H1 (cell line): ENCODE results near the gene FOXK1. TPM values are rescaled to one million over a fixed set of nuclear protein-coding genes. Genes with fewer than 3 reads are reported as not detected.

Experiments
- POU5F1 ChIP-seq: IDR thresholded peaks from 2 replicates; pipeline ENCODE4 v1.6.1; 2011; ENCODE audit warnings: low read depth, mild to moderate bottlenecking, low read length, moderate library complexity
- polyA plus RNA-seq, 7 experiments: library from polyadenylated mRNA; depleted of rRNA in 3 of 7; stranded (reverse) in 5 of 7; unstranded in 2 of 7; fragments of >200 nt in 5 of 7; fragments of 200-250 nt in 2 of 7; gene quantifications; 1 replicate in 5 of 7; 2 replicates in 1 of 7; 4 replicates in 1 of 7; pipeline versions ENCODE4 v1.2.1 to v1.2.3, GENCODE V29; 2011 to 2013; ENCODE audit warnings: missing spikeins in 2 of 7, mixed read lengths in 2 of 7
- total RNA-seq: library from RNA; stranded (reverse); fragmentation: NEBNext Ultra II Directional; extraction: Animal tissue kit (Norgen Biotek cat#: 25700); gene quantifications from 2 replicates; pipeline ENCODE4 v1.2.1, GENCODE V29; 2021

FOXK1 gene
- total and polyA plus RNA-seq, 2 of the 8 experiments (the other 6 are each of a cell fraction or from before 2014, with no cell fraction given): 2.0 to 8.5 TPM

- TF ChIP-seq POU5F1: no peak
These were observed 71.7 kb downstream of the FOXK1 start (continued) for GRCh38 chr7:4753598-4754432.
